Activated CD8-positive, alpha-beta T cell treated with anti-CD3 and anti-CD28 coated beads for 36 hours (primary cell): ENCODE measurements around the gene USP10. TPM values are rescaled to one million over a fixed set of nuclear protein-coding genes. Genes with fewer than 3 reads are reported as not detected.

Experiments
- ATAC-seq: fragments of 200-7000 bp; cut with Tn5 transposase; one replicate; pipeline ENCODE4 v1.10.0; 2021; ENCODE audit warnings: mild to moderate bottlenecking, moderate library complexity
- CTCF ChIA-PET: fragments of 350-600 bp; sonication (Branson Sonifier 250); formaldehyde crosslinking; loops from one replicate; lab custom pipeline; 2021; ENCODE audit warnings: antibody characterized with exemption; lab: Charles Lee
- POLR2A ChIA-PET: fragments of 350-600 bp; sonication (Branson Sonifier 250); formaldehyde crosslinking; loops from one replicate; lab custom pipeline; 2021; ENCODE audit warnings: antibody characterized with exemption; lab: Charles Lee
- DNase-seq: peaks from one replicate; pipeline ENCODE4 v3.0.0-alpha.2; 2020
- H3K27ac Mint-ChIP-seq: one replicate; pipeline ENCODE4 v1.8.0; 2021; ENCODE audit warnings: mild to moderate bottlenecking, mixed read lengths
- H3K27me3 Mint-ChIP-seq: one replicate; pipeline ENCODE4 v1.8.0; 2021; ENCODE audit warnings: mixed read lengths
- H3K36me3 Mint-ChIP-seq: one replicate; pipeline ENCODE4 v1.8.0; 2021; ENCODE audit warnings: low read depth, mixed read lengths
- H3K4me1 Mint-ChIP-seq: one replicate; pipeline ENCODE4 v1.8.0; 2021; ENCODE audit warnings: low read depth, mixed read lengths
- H3K4me3 Mint-ChIP-seq: one replicate; pipeline ENCODE4 v1.8.0; 2021; ENCODE audit warnings: mild to moderate bottlenecking, moderate library complexity, mixed read lengths
- H3K9me3 Mint-ChIP-seq: one replicate; pipeline ENCODE4 v1.8.0; 2021; ENCODE audit warnings: mixed read lengths
- CTCF ChIP-seq: fragments of 200-600 bp; IDR thresholded peaks from one replicate; pipeline ENCODE4 v1.8.0; 2022; ENCODE audit warnings: antibody characterized with exemption, mild to moderate bottlenecking
- intact Hi-C: fragments of 100-400 bp; cut with micrococcal nuclease; formaldehyde crosslinking; loops from one replicate; pipeline ENCODE4 v1.10.0; 2022
- total RNA-seq, 2 experiments: library from RNA; stranded (reverse); gene quantifications; one replicate each; pipeline ENCODE4 v1.2.3, GENCODE V29; 2021

USP10 gene
- total RNA-seq, 2 experiments from 2014 or later: 116 TPM

GRCh38 chr16:84714028-84714427 is 14.2 kb downstream of the USP10 start:
- POLR2A ChIA-PET: interaction anchor here (0.6 to 2.5 kb wide), 5 partner anchors 10 to 360 kb away, joined by 3 to 11 read pairs (median 3); no protein-coding TSS in a partner anchor
- H3K36me3 Mint-ChIP-seq: peaks cover 11% of the 10 kb centered on the region
- no peak for ATAC-seq
- H3K4me3 Mint-ChIP-seq: no peak overlapping the region
- intact Hi-C loops: no loop called here
- no peaks in the 10 kb centered on the region for H3K9me3 Mint-ChIP-seq
- H3K4me1 Mint-ChIP-seq: peaks cover 69% of the 10 kb centered on the region
- H3K27me3 Mint-ChIP-seq: no peaks in the 10 kb centered on the region
- TF ChIP-seq CTCF: no peak
- CTCF ChIA-PET: interaction anchor here (2.4 to 7.2 kb wide), 4 partner anchors 11 to 92 kb away, joined by 8 to 84 read pairs (median 16); no protein-coding TSS in a partner anchor
- no peak overlapping the region for H3K27ac Mint-ChIP-seq
- DNase-seq: no peak

GRCh38 chr16:84715424-84715823 is 15.6 kb downstream of the USP10 start:
- CTCF ChIA-PET: interaction anchor here (0.9 to 7.2 kb wide), 5 partner anchors 10 to 92 kb away, joined by 3 to 84 read pairs (median 4); no protein-coding TSS in a partner anchor
- Mint-ChIP-seq H3K4me3 (no peak overlapping the region), H3K27me3 (no peaks in the 10 kb centered on the region), H3K4me1 (peaks cover 64% of the 10 kb centered on the region), H3K9me3 (no peaks in the 10 kb centered on the region), H3K27ac (no peak overlapping the region), H3K36me3 (peaks cover 18% of the 10 kb centered on the region)
- POLR2A ChIA-PET: interaction anchor here (0.9 to 2.5 kb wide), 2 partner anchors 11 to 19 kb away, joined by 3 to 11 read pairs; no protein-coding TSS in a partner anchor
- TF ChIP-seq CTCF: no peak
- DNase-seq: no peak
- intact Hi-C loops: no loop called here
- no peak for ATAC-seq

- H3K27ac Mint-ChIP-seq: no peak overlapping the region
These were observed 16.1 kb downstream of the USP10 start for GRCh38 chr16:84715854-84716253.

GRCh38 chr16:84716740-84717139 is 16.9 kb downstream of the USP10 start:
- no peaks in the 10 kb centered on the region for H3K9me3 Mint-ChIP-seq
- ChIA-PET CTCF (interaction anchor here (0.6 to 7.2 kb wide), 5 partner anchors 9 to 45 kb away, joined by 3 to 84 read pairs (median 5); no protein-coding TSS in a partner anchor), POLR2A (interaction anchor here (1.1 kb wide), 1 partner anchor 13 kb away, joined by 3 read pairs; no protein-coding TSS in a partner anchor)
- no peak overlapping the region for H3K27ac Mint-ChIP-seq
- H3K27me3 Mint-ChIP-seq: no peaks in the 10 kb centered on the region
- DNase-seq: no peak
- no peak overlapping the region for H3K4me3 Mint-ChIP-seq
- ATAC-seq: no peak
- intact Hi-C loops: no loop called here
- peaks cover 18% of the 10 kb centered on the region for H3K36me3 Mint-ChIP-seq
- no peak for TF ChIP-seq CTCF
- peaks cover 55% of the 10 kb centered on the region for H3K4me1 Mint-ChIP-seq

More at GRCh38 chr16:84715854-84716253, 16.1 kb downstream of the USP10 start:
- ChIA-PET CTCF (interaction anchor here (0.9 to 7.2 kb wide), 6 partner anchors 9 to 92 kb away, joined by 3 to 84 read pairs (median 5); no protein-coding TSS in a partner anchor), POLR2A (interaction anchor here (0.9 kb wide), 1 partner anchor 18 kb away, joined by 3 read pairs; no protein-coding TSS in a partner anchor)
- Mint-ChIP-seq H3K9me3 (no peaks in the 10 kb centered on the region), H3K36me3 (peaks cover 18% of the 10 kb centered on the region), H3K4me3 (no peak overlapping the region), H3K4me1 (peaks cover 59% of the 10 kb centered on the region), H3K27me3 (no peaks in the 10 kb centered on the region)
- intact Hi-C loops: no loop called here
- ATAC-seq: no peak
- DNase-seq: no peak
- TF ChIP-seq CTCF: no peak

GRCh38 chr16:84717484-84717883 is 17.7 kb downstream of the USP10 start:
- no peak for TF ChIP-seq CTCF
- intact Hi-C loops: no loop called here
- Mint-ChIP-seq H3K4me3 (no peak overlapping the region), H3K27ac (no peak overlapping the region), H3K27me3 (no peaks in the 10 kb centered on the region), H3K4me1 (peaks cover 53% of the 10 kb centered on the region), H3K9me3 (no peaks in the 10 kb centered on the region), H3K36me3 (peaks cover 18% of the 10 kb centered on the region)
- CTCF ChIA-PET: interaction anchor here (1.2 to 7.2 kb wide), 4 partner anchors 8 to 45 kb away, joined by 3 to 84 read pairs (median 7); no protein-coding TSS in a partner anchor
- ATAC-seq: no peak
- POLR2A ChIA-PET: interaction anchor here (1.1 kb wide), 1 partner anchor 14 kb away, joined by 3 read pairs; no protein-coding TSS in a partner anchor
- DNase-seq: no peak
